Measurements from ENCODE around the gene CMTM8.

CMTM8 gene

GRCh38 chr3:32404714-32405113 lies 166.2 kb downstream of the CMTM8 start:
- DNase-seq (ENCODE audit: insufficient read length, low spot score), result no peak
- TF ChIP-seq CTCF (IDR thresholded peaks at IDR 0.05; ENCODE audit: insufficient read depth, missing control alignments), result no peak

GRCh38 chr3:32405155-32405554 lies 166.7 kb downstream of the CMTM8 start:
- TF ChIP-seq CTCF (IDR thresholded peaks at IDR 0.05; ENCODE audit: insufficient read depth, missing control alignments), result no peak
- FAIRE-seq, result no peak
- DNase-seq (ENCODE audit: insufficient read length, low spot score), result no peak

More at GRCh38 chr3:32404714-32405113, 166.2 kb downstream of the CMTM8 start:
- FAIRE-seq, result no peak

DNA sequence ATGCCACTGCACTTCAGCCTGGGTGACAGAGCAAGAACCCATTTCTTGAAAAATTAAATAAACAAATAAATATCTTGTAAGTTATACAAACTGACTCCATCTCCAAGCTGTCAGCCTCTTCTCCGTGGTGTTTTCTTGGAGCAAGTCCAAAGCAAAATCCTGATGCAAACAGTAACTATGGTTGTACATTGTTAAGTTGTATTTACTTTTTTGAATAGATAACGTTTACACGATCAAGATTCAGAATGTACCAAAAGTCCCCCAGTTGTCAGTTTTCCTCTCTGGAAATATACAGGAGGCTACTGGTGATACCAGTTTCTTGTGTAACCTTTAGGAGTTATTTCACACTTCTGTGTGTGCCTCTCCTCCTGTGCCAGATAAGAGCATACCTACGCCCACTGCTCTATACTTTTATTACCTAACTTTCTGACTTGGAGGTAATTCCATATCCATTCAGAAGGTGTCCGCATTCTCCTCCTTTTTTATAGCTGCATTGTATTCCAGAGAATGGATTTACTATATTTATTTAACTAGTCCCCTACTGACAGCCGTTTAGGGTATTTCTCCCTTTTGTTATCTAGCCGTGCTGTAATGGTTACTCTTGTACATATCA lies 167.3 kb downstream of the CMTM8 start:
- no peak for TF ChIP-seq CTCF (IDR thresholded peaks at IDR 0.05; ENCODE audit: insufficient read depth, missing control alignments)
- no peak for DNase-seq (ENCODE audit: insufficient read length, low spot score)
- no peak for FAIRE-seq

- FAIRE-seq (no peak), DNase-seq (ENCODE audit: insufficient read length, low spot score) (no peak)
- TF ChIP-seq CTCF (IDR thresholded peaks at IDR 0.05; ENCODE audit: insufficient read depth, missing control alignments), result no peak
These were observed 168.3 kb downstream of the CMTM8 start for GRCh38 chr3:32406486-32407408.

- no peak for FAIRE-seq
- no peak for TF ChIP-seq CTCF (IDR thresholded peaks at IDR 0.05; ENCODE audit: insufficient read depth, missing control alignments)
- DNase-seq (ENCODE audit: insufficient read length, low spot score), result no peak
These were observed 172.1 kb downstream of the CMTM8 start for GRCh38 chr3:32410367-32411246.

DNA sequence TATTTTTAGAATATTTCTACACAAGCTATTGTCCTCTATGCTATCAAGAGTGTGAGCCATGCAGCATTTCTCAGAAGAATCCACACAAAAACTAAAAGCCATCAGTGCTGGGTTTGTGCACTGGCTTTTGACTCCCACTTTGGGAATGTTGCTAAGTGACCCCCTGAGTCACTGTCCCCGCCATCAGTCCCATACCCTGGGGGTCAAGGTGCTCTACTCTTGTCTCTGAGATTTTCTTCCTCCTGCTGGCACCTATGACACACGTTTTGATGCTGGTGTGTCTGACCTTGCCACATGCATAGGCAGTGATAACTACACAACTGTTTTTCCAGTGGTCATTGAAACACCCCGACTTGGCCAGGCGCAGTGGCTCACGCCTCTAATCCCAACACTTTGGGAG lies 173.0 kb downstream of the CMTM8 start:
- TF ChIP-seq CTCF (IDR thresholded peaks at IDR 0.05; ENCODE audit: insufficient read depth, missing control alignments), result no peak
- no peak for DNase-seq (ENCODE audit: insufficient read length, low spot score)
- FAIRE-seq, result no peak

Measured in D721Med (cell line).